OCI-M1 (cell line): ENCODE measurements around the gene TADA2B.
"Not testable (repeated sequence)": the region's sequence is repeated elsewhere in the genome, so short reads cannot be mapped to it uniquely, and the experiment has no call there.

Experiments
- DNase-seq: peaks from one replicate; lab custom pipeline; 2025; lab: John Stamatoyannopoulos, UW

Gene TADA2B

DNA sequence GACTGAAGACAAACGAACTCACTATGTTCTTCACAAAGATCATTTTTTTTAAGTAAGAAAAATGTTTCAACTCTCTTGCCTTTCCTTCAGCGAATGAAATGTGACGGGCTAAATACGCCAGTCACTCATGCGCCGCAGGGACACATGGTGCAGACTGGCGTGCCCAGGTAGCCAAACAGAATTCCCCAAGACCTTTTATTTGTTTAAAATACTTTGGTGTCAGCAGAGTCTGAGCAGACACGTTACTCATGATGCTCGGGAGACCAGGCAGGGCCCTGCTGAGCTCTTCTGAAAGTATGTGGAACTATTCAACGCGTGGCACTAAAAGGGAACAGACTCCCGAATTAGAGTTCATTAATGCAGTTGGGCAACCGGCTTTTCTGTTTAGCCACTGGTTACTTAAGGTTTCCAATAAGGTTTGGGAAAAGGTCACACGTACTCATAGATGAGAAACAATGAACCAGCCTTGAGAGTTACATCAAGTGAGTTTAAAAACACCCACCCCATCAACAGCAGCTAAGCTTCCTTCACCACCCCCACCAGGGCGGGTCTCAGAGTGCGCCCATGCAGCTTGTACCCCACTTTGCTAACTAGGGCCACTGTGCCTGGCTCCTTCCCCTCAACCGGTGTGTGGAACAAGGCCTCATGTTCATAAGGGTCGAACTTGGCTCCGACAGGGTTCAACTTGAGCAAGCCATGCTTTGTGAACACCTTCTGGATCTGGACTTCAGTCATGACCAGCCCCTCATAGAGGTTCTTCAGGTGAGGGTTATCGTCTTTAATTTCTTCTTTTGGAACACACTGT, 17.4 kb downstream of the TADA2B start:
- no peak for DNase-seq

DNA sequence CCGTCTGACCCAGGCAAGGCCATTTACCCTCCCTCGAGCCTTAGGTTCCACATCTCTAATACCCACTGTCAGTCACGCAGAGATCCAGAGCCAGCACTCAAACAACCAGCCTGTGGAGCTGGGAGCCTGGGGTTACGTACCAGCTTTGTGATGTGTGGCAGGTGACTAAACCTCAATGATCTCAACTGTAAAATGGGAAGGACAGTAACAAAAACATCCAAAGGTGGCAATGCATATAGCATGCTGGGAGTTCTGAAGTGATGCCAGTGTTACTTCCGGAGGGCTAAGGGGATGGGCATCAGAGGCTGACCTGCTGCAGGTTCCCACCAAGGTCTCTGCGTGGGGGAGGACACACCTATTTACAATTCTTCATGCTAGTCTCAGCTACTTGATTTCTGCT, 18.6 kb downstream of the TADA2B start:
- DNase-seq = no peak

DNA sequence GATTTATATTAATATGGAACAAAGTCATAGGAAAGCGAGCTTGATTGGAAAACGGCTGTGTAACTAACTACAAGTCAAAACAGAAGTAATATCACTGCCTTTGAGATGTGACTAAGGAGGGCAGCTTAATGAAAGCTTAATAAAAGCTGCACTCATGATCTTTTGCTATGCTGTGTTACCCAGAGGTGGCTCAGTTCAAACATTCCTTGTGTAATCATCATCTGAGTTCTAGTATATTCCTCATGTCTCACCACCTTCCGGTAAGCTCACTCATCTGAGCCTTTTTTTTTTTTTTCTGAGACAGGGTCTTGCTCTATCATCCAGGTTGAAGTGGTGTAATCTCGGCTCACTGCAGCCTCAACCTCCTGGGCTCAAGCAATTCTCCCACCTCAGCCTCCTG, 19.6 kb downstream of the TADA2B start:
- no peak for DNase-seq

DNA sequence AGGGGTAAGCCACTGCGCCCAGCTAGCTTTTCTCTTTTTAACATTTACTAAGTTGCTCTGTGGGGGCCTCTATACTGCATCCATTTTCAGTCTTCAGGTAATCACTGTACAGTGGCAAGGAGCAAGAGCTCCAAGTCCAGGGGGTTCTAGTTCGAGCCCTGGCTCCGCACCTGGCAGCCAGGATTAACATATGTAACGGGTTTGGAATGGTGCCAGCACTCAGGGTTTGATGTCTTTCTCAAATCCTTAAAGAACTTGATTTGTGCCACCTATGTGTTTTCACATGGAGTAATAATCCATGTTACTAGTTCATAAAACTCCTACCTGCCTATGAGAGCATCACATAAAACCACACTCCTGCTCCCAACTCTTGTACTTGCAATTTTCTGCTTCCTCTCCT, 20.2 kb downstream of the TADA2B start:
- no peak for DNase-seq

DNA sequence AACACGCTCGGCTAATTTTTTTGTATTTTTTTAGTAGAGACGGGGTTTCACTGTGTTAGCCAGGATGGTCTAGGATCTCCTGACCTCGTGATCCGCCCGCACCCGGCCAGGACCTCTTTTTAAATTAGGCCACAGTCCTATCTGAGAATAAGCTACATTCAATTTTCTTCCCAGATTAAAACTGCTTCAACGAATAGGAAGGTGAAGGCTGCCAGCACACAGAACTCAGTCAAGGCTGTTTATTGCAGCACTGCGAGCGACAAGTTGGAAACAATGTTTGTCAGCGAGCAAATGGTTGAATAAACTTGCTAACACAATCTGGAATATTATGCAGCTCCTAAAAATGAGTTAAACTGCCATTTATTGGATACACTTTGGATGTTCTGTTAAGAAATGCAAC, 22.8 kb downstream of the TADA2B start:
- DNase-seq = no peak

DNA sequence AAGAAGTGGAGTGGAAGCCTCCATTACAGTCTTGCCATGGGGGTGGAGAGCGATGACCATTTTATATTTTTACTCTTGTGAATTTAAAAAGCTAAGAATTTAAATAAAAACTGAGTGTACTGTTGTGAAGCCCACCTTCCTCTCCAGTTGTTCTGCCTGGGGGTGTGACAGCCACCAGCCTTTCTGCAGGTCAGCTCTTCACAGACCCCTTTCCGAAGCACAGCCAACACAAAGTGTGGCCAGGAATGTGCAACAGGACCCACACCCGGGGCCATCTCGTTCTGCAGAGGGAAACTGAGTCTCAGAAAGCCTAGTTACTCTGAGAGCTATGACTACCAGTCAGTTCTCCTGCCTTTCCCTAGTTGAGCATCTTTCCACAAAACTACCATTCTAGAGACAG, 23.3 kb downstream of the TADA2B start:
- no peak for DNase-seq

DNA sequence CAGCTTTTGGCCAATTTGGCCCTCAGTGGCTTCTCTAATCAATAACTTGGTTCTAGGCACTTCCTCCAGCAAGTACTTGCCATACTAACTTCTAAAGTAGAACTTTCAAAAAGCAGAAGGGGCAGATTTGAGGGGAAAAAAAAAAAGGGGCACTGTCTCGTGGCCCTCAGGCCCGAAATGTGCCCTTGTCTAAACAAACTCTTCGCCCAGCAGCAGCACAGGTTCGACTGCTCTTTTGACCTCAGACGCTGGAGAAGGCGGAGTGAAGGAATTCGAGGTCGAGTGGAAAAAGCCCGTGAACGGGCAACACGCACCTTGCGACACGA, 23.9 kb downstream of the TADA2B start:
- DNase-seq = no peak

DNA sequence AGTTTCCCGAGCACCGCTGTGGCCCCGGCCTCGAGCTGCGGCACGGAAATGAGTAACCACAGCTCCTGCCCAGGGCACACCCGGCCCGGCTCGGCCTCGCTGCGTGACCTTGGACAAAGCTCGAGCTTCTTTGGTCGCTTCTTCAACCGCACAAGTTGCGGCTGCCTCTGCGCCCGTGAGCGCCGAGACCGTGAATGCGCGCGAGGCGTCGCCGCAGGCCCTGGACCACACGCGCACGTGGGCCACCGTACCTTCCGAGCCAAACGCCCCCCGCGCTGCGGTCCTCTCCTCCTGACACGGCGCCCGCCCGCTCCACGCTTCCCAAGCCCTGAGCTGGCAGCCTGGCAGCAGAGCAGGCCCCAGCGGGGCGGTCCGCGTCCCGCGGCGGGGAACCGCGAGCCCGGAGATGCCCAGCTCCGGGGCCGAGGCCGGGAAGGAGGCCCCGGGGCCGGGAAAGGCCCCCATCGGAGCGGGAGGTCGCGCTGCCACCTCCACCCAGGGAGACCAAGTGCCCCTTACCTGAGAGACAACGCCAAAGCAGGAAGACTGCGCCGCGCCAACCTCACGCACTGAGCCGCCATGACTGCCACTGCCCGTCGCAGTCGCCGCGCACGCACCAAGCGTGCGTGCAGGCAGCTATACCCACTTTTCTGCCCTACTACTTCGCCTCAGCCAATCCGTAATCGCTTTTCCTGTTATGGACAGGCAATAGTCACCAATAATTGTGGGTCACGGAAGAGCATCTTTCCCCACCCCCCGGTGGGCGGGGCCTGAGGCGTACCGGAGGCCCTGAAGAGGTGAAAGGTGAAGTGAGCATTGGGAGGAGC, 24.5 kb downstream of the TADA2B start, which contains the start of gene GRPEL1:
GRPEL1 (minus strand) TSS at position 613 of the 827 bp plus-strand sequence; CDS start at position 581, 32 bp downstream.
- peak; percentile 99 for DNase-seq

DNA sequence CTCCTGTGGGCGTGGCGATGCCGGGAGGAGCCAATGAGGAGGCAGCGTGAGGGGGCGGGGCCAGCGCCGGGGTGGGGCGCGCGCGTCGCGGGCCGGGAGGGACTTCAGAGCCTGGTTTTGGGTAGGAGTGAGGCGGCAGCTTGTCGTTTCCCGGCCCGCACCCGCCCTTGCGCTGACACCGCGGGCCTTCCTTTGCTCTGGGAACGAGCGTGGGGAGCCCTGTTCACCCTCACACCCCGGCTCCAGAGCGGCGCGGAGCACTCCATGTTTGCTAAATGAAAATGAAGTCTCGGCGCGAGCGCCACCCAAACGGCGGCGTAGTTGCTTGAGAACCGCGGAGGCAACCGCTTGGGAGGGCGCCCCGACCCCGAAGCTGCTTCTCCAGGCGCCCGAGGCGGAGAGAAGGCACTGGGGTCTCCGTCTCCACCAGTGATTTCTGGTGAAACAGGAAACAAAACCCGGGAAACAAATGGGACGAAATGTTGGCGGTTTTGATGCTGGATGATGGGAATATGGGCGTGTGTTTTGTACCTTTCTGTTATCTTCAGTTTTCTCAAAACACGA, 25.2 kb downstream of the TADA2B start:
- no peak for DNase-seq

DNA sequence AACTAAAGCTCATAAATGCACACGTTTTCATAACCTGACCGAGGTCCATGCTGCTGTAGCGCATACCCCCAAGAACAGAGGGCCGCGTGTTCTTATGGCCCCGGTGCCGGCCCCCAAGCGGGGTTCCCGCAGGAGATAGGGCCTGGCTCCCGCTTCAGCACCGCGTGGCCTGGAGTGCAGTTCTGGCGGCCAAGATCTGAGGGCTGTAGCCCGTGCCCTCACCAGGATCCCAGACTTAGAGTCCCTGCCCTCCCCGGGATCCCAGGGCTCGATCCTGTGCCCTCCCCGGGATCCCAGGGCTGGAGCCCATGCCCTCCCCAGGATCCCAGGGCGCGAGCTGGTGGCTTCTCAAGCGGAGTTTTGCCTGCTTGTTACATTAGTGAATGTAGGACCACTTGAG, 25.7 kb downstream of the TADA2B start:
- no peak for DNase-seq

DNA sequence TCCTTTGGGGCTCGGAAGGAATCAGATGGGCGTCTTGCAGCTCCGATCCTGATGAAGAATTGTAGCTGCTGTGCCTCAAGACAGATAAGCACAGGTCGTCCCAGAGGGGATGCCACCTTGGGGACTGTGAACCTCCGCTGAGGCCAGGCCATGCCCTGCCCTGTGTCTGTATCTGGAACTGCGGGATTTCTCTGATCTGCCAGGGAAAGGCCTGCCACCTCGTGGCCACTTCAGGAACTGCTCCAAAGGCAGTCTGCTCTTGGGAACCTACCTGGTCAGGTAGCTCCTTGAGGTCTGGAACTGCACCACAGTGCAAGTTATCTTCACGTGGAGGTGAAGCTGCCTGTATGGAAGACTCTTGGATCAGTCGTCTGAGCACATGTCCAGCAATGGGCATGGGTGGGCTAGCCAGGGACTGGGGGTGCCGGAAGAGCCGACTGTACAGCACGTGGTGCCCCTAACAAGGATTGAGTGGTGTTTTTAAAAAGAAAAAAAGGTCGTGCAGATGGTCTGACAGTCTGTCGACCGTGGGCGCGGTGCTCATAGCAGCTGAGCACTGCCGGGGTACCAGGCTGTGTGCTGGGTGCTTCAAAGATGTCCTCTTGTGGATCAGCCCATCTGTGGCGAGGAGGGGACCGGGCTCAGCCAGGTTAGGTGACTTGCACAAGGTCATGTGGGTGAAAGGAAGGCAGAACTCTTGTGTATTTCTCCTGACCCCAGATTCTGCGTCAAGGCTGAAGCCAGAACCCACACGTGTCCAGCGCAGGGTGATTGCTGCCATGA, 27.7 kb downstream of the TADA2B start:
- DNase-seq = peak; percentile 87

DNA sequence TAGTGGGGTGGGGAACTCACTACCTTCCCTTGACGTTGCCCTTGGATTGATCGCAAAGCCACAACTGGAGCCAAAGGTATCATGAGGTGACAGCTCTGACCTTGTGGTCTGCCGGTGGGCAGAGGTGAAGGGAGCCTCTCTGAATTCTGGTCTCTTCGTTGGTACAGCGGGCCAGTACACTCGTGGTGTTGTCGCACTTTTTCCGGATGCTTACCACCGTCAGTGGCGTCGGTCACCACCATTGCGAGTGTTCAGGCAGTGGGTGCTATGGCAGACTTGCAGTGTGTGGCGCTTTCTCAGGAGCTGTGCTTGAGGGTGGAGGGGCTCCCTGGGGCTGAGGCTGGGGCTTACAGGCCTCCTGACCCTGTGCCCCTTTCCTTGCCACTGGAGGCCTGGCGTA, 29.9 kb downstream of the TADA2B start:
- DNase-seq = no peak

DNA sequence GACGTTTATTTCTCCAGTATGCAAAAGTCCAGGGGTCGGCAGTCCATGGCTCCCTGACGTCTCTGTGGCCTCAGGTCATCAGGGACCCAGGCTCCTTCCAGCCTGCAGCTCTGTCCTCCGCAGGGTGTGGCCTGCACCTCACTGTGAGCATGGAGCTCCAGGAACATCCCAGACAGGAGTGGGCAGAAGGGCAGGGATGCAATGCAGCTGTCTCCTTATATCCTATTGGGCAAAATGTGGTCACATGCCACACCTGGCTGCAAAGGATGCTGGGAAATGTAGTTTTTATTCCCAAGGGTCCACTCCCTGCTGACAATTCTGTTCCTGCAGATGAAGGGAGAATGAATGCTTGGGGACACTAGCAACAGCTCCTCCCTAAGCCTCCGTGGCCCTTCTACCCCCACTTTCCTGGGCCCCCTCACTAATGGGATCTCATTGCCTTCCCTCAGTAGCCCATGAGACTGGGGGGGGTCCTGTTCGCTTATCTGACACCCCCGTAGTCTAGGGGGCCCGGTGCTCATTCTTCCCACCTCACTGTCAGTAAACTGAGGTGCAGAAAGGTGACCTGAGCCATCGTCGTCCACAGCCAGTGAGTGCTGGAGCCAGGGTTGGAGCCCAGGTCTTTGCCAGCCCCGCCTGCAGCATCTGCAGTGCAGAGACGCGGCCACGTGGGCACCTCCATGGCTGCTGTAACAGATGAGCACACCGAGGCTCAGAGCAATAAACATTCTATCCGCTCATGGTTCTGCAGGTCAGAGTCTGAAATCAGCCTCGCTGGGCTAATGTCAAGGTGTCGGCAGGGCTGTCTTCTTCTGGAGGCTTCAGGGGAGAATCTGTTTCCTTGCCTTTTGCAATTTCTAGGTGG, 30.6 kb downstream of the TADA2B start:
- DNase-seq = peak; percentile 70

DNA sequence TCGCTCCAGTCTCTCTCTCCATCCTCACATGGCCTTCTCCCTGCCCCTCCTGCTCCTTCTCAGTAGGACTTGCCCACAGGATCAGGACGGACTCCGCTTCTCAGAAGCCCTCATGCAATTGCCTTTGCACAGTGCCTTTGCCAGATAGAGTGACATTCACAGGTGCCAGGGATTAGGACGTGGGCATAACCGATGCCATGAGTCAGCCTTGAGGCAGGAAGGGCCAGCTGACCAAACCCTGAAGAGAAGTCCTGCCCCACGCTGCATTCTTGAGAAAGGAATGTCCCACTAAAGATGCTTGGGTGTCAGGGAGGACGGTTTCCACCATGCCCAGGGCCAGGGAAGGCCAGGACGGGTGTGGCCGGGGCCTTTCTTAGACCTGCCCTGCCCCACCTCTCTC, 31.3 kb downstream of the TADA2B start:
- no peak for DNase-seq

DNA sequence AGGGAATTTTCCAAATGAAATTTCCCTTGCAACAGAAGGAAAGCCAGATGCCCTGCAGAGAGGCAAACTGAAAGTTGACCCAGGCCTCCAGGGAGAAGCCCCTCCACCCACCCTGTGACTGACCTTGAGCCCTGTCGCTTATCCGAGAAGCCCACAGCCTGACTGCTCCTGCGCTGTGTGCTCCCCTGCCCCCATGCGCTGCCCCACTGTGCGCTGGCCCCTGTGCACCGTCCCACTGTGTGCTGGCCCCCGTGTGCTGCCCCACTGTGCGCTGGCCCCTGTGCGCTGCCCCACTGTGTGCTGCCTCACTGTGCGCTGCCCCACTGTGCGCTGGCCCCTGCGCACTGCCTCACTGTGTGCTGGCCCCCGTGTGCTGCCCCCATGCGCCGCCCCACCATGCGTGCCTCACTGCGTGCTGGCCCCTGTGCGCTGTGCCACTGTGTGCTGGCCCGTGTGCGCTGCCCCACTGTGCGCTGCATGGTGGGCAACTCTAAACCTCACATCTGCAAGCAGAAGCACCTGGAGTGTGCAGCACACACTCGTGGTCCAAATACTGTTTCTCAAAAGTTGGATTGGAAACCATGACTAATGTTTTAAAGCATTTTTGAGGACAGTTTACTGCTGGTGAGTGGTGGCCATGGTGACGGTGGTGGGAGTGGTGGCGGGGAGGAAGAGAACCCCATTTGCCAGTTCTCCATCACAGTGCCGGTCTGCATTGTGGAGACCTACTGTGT, 33.0 kb downstream of the TADA2B start:
- DNase-seq = no peak

DNA sequence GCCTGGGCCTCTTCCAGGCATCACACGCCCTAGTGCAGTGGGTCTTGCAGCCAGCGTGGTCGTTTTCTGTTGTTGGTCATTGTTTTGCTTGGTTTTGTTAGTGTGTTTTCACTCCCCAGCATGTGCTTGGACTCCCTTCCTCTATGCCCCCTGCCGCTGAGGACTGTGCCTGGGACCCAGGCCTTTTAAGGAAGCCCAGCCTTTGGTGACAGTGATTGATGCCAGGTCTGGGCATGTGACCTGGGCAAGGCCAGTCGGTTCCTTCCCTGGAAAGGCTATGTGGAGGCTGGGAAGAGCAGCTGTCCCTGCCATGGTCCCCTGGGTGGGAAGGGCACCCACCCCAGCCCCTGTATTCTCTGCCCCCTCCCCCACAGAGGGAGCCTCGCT, 33.5 kb downstream of the TADA2B start:
- DNase-seq = no peak

DNA sequence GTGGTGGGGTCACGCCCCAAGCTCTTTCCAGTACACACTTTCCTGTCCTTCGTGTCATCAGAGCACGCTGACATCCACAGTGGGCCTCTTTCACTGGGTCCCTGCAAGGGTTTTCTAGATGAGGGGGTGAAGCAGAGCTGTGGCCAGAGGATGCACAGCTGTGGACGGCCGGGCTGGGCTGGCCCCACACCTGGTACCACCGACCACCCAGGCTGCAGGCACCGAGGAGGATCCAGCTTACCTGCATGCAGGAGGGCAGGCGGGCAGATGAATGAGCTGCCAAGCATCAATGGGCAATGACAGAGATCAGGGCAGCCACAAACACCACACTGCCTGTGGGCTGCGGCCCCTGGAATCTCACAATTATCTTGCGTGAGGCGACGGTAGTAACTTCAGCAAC, 34.2 kb downstream of the TADA2B start:
- DNase-seq = no peak

DNA sequence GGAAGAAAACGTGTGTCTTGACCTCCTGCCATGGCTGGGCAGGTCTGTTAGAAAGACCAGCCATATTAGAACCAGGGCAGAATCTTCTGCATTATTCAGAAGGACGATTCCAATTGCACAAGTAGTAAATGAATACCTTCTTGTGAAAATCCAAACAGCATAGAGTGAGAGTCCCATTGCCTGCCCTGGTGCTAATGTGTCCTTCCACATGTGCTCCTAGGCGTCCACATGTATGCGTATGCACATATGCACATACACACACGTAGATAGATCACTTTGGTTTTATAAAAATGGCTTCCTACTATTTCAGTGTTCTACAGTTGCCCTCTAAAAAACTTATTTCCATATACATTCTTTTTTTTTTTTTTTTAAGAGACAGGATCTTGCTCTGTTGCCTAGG, 34.9 kb downstream of the TADA2B start:
- DNase-seq = no peak

DNA sequence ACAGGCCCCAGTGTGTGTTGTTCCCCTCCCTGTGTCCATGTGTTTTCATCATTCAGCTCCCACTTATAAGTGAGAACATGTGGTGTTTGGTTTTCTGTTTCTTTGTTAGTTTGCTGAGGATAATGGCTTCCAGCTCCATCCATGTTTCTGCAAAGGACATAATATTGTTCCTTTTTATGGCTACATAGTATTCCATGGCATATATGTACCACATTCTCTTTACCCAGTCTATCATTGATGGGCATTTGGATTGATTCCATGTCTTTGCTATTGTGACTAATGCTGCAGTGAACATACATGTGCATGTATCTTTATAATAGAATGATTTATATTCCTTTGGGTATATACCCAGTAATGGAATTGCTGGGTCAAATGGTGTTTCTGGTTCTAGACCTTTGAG, 36.3 kb downstream of the TADA2B start:
- DNase-seq = not testable (repeated sequence)

DNA sequence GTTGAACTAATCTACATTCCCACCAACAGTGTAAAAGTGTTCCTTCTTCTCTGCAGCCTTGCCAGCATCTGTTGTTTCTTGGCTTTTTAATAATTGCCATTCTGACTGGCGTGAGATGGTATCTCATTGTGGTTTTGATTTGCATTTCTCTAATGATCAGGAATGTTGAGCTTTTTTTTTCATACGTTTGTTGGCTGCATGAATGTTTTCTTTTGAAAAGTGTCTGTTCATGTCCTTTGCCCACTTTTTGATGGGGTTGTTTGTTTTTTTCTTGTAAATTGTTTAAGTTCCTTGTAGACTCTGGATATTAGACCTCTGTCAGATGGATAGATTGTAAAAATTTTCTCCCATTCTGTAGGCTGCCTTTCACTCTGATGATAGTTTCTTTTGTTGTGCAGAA, 36.7 kb downstream of the TADA2B start:
- not testable (repeated sequence) for DNase-seq
